ENCODE data around the gene TMEM221. TPM values are rescaled to one million over a fixed set of nuclear protein-coding genes. Genes with fewer than 3 reads are reported as not detected.

TMEM221 gene
- total RNA-seq, 1 donor from 2014 or later = not detected

- peak in 1 of 2 donors; percentile 19 for DNase-seq (ENCODE audit: low read depth in 2 of 2)
These were observed 42.2 kb downstream of the TMEM221 start for GRCh38 chr19:17406046-17406886.

DNA sequence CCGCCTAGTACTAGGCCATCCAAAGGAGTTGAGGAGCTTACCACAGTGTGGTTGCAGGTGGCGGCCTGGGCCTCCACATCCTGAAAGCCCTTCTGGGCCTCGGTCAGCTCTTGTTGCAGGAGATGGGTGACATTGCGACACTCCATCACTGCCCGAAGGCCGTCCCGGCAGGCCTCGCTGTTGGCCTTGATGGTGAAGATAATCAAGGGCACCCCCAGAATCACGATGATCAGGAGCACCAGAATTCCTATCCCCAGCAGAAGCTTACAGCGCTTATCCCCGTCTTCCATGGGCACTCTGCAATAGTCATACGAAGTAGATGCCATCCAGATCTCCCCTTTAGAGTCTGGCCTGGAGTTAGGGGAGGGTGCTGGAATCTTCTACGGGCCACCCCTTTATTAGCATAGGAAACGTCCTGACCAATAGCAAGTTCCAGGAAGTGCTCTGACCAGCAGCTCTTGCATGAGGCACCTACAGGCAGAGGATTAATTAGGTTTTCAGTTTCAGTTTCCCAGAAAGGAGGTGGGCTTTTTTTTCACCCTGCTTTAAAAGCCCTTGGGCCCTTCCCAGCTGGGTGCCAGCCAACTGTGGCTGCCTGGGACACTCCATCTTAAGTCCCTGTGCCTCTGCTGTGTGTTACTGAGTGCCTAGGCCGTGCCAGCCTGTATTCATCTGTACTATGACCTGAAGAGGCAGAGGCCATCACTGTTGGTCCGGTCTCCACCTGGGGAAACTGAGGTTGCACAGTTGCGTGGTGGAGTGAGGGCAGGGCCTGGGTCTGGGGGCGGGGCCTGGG is 43.0 kb downstream of the TMEM221 start, which contains the start of gene BST2:
BST2 (minus strand) TSS at position 381 of the 796 bp plus-strand sequence; CDS start at position 326, 55 bp downstream.
- peak in 1 of 2 donors; percentile 34 for DNase-seq (ENCODE audit: low read depth in 2 of 2)

- DNase-seq (ENCODE audit: low read depth in 2 of 2) = no peak
These were observed 43.7 kb downstream of the TMEM221 start for GRCh38 chr19:17404621-17405249.

- DNase-seq (ENCODE audit: low read depth in 2 of 2) = no peak
These were observed 44.5 kb downstream of the TMEM221 start for GRCh38 chr19:17404015-17404414.

GRCh38 chr19:17402982-17403855 is 45.2 kb downstream of the TMEM221 start:
- DNase-seq (ENCODE audit: low read depth in 2 of 2) = no peak

GRCh38 chr19:17401628-17402027 is 46.8 kb downstream of the TMEM221 start:
- DNase-seq (ENCODE audit: low read depth in 2 of 2) = no peak

- no peak for DNase-seq (ENCODE audit: low read depth in 2 of 2)
These were observed 49.5 kb downstream of the TMEM221 start for GRCh38 chr19:17398902-17399527.

DNA sequence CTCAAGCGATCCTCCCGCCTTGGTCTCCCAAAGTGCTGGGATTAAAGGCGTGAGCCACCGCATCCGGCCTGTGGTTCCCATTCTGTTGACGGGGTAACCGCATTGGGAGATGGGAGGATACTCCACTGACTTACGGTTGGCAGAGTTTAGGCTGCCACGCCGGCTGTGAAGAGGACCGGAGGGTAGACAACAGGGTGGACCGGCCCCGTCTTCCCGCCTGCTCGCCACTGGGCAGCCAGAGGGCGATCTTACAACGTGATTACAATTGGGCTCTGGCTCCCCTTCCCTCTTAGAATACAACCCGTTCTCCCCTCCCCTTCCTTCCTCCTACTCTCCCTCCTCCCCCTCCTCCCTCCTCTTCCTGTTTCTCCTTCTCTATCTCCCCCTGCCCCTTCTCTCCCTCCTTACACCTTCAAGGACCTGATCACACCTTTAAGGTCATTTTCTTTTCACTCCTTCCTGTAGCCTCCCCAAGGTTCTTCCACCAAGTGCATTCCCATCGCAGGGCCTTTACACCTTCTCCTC is 53.5 kb downstream of the TMEM221 start:
- peak; percentile 49 to 73 for DNase-seq (ENCODE audit: low read depth in 2 of 2)

- DNase-seq (ENCODE audit: low read depth in 2 of 2) = no peak
These were observed 54.6 kb downstream of the TMEM221 start, which contains the start of gene CCDC194 for GRCh38 chr19:17393914-17394313. CCDC194 (minus strand) TSS chr19:17394196; CDS start chr19:17394158, 38 bp downstream.

DNA sequence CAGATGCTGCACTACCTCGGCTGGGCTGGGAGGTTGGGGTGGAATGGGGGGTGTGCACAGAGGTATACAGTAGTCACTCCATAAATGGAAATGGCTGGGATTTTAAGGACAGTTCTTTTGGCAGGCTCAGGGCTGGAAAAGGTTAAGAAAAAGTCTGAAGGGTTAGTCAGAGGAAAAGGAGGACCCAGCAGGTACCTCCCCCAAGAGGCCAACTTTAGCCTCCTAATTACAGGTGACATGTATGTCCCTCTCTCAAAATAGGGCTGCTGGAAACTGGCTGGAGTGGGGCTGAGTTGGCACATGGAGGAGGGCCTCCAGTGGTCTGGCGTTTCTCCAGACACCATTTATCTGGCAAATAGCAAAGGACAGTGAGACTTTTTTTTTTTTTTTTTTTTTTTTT is 55.5 kb downstream of the TMEM221 start:
- no peak for DNase-seq (ENCODE audit: low read depth in 2 of 2)

- no peak for DNase-seq (ENCODE audit: low read depth in 2 of 2)
These were observed 56.9 kb downstream of the TMEM221 start for GRCh38 chr19:17391371-17392151.

GRCh38 chr19:17390665-17391370 is 57.6 kb downstream of the TMEM221 start:
- DNase-seq (ENCODE audit: low read depth in 2 of 2) = peak; percentile 78 to 94

DNA sequence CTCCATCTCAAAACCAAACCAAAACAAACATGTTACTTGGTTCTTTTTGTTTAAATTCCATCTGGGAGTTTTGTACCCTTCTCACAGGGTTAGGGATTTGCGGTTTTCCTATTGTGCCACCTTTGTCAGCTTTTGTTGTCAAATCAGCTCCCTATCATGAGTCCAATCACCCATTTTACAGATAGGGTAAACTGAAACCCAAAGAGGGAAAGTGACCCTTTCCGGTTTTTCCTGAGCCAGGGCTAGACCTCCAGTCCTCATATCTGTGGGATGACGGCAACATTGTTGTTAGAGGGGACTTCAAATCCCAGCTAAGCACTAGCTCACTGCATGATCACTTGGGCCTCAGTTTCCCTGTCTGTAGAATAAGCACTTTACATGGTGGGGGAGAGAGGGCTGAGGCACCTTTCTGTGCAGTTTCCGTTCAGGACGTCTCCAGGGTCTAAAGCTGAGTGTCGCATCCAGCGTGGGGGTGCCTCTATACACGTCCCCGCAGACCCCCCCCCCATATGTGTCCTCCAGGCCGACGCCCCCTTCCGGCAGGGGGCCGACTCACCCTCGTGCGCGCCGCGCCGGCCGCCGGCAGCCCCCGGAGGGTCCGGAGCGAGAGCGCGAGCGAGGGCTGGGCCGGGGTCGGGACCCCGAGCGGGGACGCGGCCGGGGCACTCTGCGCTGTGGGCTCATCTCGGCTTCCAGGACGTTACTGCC is 58.4 kb downstream of the TMEM221 start:
- DNase-seq (ENCODE audit: low read depth in 2 of 2) = no peak

GRCh38 chr19:17389288-17389687 is 59.2 kb downstream of the TMEM221 start:
- no peak for DNase-seq (ENCODE audit: low read depth in 2 of 2)

DNA sequence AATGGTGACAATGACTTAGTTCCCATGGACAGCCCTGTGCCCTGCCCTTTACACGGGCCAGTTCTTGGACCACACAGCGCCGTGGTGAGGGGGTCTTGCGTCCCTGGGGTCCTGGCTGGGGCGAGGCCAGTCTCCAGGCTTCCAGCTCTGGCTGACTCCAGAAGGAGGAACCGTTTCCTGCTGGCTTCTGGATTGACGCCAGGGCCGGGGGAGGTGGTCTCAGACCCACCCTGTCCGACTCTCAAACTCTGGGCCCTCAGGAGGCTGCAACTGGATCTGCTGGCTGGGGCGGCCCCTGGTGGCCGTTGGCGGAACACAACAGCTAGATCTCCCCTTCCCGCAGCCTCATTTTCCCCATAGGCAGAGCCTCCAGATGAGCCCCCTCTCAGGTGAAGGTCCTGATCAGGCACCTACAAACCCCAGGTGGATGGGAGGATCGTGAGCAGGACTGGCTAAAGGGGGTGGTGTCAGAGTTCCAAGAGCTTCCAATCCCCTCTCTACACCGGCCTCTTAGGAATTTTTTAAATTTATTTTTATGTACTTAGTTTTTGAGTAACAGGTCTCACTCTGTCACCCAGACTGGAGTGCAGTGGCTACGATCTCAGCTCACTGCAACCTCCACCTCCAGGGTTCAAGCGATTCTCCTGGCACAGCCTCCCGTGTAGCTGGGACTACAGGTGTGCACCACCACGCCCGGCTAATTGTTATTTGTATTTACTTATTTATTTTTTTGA is 62.4 kb downstream of the TMEM221 start:
- DNase-seq (ENCODE audit: low read depth in 2 of 2) = peak in 1 of 2 donors; percentile 61
